ENCODE data around the gene UPK3BL2. TPM values are rescaled to one million over a fixed set of nuclear protein-coding genes. Genes with fewer than 3 reads are reported as not detected.
"Not testable (repeated sequence)": the region's sequence is repeated elsewhere in the genome, so short reads cannot be mapped to it uniquely, and the experiment has no call there.

Gene UPK3BL2
- total RNA-seq: 9.8 TPM

GRCh38 chr7:102543596-102543995 lies at the start of gene UPK3BL2:
TSS of gene UPK3BL2 (minus strand) at chr7:102543696. CDS start at chr7:102543636, 60 bp downstream.
- H3K4me3 ChIP-seq: not testable (repeated sequence)

GRCh38 chr7:102592477-102593019 lies 49.1 kb upstream of the UPK3BL2 start:
- H3K4me1 ChIP-seq; DNase-seq (ENCODE audit: extremely low spot score in 2 of 2); H3K36me3 ChIP-seq; H3K27ac ChIP-seq; H3K9me3 ChIP-seq; intact Hi-C loops (cut with DNase I); H3K4me3 ChIP-seq; H3K27me3 ChIP-seq: not testable (repeated sequence)

More at GRCh38 chr7:102543596-102543995, at the start of gene UPK3BL2:
- H3K4me1 ChIP-seq; intact Hi-C loops (cut with DNase I); H3K27me3 ChIP-seq; H3K36me3 ChIP-seq; DNase-seq (ENCODE audit: extremely low spot score in 2 of 2); H3K27ac ChIP-seq; H3K9me3 ChIP-seq: not testable (repeated sequence)

- H3K4me3 ChIP-seq; H3K36me3 ChIP-seq; H3K4me1 ChIP-seq; intact Hi-C loops (cut with DNase I); DNase-seq (ENCODE audit: extremely low spot score in 2 of 2); H3K9me3 ChIP-seq; H3K27me3 ChIP-seq; H3K27ac ChIP-seq: not testable (repeated sequence)
These were observed 46.4 kb upstream of the UPK3BL2 start for GRCh38 chr7:102589857-102590256.

GRCh38 chr7:102583495-102583894 lies 40.0 kb upstream of the UPK3BL2 start:
- DNase-seq (ENCODE audit: extremely low spot score in 2 of 2); intact Hi-C loops (cut with DNase I); H3K4me1 ChIP-seq; H3K36me3 ChIP-seq; H3K9me3 ChIP-seq; H3K27me3 ChIP-seq; H3K4me3 ChIP-seq; H3K27ac ChIP-seq: not testable (repeated sequence)

GRCh38 chr7:102581722-102582121 lies 38.2 kb upstream of the UPK3BL2 start:
- DNase-seq (ENCODE audit: extremely low spot score in 2 of 2); H3K36me3 ChIP-seq; H3K27ac ChIP-seq; intact Hi-C loops (cut with DNase I); H3K9me3 ChIP-seq; H3K4me3 ChIP-seq; H3K27me3 ChIP-seq; H3K4me1 ChIP-seq: not testable (repeated sequence)

GRCh38 chr7:102578486-102578885 lies 35.0 kb upstream of the UPK3BL2 start:
- H3K9me3 ChIP-seq; H3K36me3 ChIP-seq; H3K4me1 ChIP-seq; intact Hi-C loops (cut with DNase I); DNase-seq (ENCODE audit: extremely low spot score in 2 of 2); H3K27ac ChIP-seq; H3K4me3 ChIP-seq; H3K27me3 ChIP-seq: not testable (repeated sequence)

- H3K9me3 ChIP-seq; H3K4me1 ChIP-seq; H3K27ac ChIP-seq; H3K36me3 ChIP-seq; H3K4me3 ChIP-seq; intact Hi-C loops (cut with DNase I); H3K27me3 ChIP-seq: not testable (repeated sequence)
- peak in 1 of 2 donors; percentile 18 for DNase-seq (ENCODE audit: extremely low spot score in 2 of 2)
These were observed 34.1 kb upstream of the UPK3BL2 start for GRCh38 chr7:102577315-102578240.

- H3K9me3 ChIP-seq; H3K27ac ChIP-seq; H3K4me3 ChIP-seq; H3K36me3 ChIP-seq; DNase-seq (ENCODE audit: extremely low spot score in 2 of 2); H3K27me3 ChIP-seq; H3K4me1 ChIP-seq; intact Hi-C loops (cut with DNase I): not testable (repeated sequence)
These were observed 32.9 kb upstream of the UPK3BL2 start for GRCh38 chr7:102576363-102576762.

GRCh38 chr7:102574607-102575006 lies 31.1 kb upstream of the UPK3BL2 start:
- intact Hi-C loops (cut with DNase I); H3K36me3 ChIP-seq; DNase-seq (ENCODE audit: extremely low spot score in 2 of 2): not testable (repeated sequence)

More at GRCh38 chr7:102574607-102575006, 31.1 kb upstream of the UPK3BL2 start:
- H3K4me1 ChIP-seq, H3K9me3 ChIP-seq, H3K27ac ChIP-seq, H3K4me3 ChIP-seq, H3K27me3 ChIP-seq: not testable (repeated sequence)

Measured in vagina (tissue), 2 donors.